RKO (cell line): ENCODE measurements around the gene ABHD14A.
"Not testable (repeated sequence)": the region's sequence is repeated elsewhere in the genome, so short reads cannot be mapped to it uniquely, and the experiment has no call there.

Experiments
- DNase-seq: peaks from one replicate; pipeline ENCODE4 v3.0.0-alpha.2; 2016; ENCODE audit warnings: low spot score

ABHD14A gene

DNA sequence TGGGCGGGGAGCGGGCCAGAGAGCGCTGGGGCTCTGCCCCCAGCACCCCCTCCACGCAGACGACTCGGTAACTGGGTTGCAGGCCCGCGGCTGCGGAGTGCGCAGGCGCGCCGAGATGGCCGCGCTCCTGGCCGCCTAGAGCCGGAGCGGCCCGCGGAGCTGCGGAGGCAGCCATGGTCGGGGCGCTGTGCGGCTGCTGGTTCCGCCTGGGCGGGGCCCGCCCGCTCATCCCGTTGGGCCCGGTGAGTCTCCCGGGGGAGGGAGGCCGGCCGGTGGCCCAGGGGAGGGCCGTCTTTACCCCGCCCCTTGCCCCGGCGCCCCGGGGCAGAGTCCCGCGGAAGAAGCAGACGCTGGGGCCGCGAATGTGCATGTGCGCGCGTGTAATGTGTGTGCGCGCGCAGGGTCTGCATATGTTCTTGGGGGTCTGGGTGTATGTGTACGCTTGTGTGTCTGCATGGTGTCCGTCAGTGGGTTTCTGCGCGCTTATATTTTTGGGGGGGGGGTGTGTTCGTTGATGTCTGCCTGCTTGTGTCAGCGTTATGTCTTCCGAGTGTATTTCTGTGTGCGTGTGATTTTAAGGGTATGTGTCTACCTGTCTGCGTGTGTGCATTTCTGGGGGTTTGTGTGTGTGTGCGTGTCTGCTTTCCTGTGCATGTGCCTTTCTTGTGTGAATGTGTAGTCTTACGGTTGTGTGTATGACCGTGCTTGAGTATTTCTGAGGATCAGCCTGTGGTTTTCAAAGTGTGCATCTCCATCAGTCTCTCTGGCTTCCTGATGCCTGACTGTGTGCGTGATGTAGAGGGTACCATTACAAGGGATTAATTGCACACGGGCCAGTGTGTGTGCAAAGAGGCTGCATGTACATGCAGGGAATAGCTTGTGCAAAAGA is at the start of gene ABHD14A:
Gene ABHD14A, plus strand, starts transcription at position 102 of the 889 bp plus-strand sequence. Its CDS starts 72 bp downstream, at position 174.
- peak; percentile 81 for DNase-seq

DNA sequence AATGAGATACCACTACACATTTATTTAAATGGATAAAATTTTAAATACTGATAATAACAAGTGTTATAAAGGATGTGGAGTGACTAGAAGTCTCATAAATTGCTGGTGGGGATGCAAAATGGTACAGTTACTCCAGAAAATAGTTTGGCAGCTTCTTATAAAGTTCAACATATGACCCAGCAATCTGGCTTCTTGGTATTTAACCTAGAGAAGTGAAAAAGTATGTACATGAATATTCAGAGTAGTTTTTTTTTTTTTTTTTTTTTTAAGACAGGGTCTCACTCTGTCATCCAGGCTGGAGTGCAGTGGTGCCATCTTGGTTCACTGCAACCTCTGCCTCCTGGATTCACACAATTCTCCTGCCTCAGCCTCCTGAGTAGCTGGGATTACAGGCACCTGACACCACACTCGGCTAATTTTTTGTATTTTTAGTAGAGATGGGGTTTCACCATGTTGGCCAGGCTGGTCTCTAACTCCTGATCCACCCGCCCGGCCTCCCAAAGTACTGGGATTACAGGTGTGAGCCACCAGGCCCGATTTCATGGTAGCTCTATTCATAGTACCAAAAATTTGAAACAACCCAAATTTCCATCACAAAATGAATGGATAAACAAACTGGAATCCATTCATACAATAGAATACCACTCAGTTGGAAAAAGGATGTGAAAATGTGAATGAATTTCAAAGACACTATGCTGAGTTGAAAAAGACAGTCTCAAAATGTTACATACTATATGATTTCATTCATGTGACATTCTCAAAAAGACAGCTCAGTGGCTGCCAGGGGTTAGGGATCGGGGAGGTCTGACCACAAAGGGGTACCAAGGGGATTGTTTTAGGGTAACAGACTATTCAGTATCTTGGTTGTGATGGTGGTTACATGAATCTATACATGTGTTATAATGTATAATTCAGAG is 47.5 kb upstream of the ABHD14A start:
- DNase-seq = no peak

DNA sequence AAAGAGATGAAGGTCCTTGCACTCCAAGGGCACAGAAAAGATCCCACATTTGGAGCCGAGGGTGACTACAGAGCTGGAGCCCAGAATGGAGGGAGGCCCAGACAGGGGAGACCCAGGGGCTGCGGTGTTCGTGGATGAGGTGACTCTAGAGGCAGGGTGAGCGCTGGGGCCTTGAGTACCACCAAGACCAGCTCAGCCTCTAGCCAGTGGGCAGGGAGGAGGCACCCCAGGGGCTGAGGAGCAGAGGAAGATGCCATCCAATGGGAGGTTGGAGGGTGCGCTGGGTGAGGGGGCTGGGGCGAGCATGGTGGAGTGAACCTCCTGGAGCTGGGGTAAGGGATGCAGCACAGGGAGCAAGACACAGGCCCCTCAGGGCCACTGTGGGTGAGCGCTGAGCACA is 46.4 kb upstream of the ABHD14A start:
- no peak for DNase-seq

DNA sequence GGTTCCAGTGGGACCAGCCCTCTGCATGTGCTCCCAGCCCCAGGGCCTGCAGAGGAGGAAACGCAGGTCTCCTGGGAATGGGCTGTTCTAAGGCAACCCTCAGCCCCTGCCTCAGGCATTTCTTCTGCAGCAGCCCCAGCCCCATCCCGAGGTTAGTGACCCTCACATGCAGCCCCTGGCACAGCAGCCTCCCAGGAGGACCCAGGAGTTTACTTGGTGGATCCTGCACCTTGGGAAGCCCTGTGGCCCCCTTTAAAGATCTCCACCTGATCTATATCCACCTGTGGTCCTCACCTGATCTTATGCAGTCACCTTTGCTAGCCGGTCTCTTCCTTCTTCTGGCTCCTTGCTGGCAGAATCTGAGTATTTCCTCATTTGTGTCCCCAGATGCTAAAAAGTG is 45.9 kb upstream of the ABHD14A start:
- DNase-seq = not testable (repeated sequence)

DNA sequence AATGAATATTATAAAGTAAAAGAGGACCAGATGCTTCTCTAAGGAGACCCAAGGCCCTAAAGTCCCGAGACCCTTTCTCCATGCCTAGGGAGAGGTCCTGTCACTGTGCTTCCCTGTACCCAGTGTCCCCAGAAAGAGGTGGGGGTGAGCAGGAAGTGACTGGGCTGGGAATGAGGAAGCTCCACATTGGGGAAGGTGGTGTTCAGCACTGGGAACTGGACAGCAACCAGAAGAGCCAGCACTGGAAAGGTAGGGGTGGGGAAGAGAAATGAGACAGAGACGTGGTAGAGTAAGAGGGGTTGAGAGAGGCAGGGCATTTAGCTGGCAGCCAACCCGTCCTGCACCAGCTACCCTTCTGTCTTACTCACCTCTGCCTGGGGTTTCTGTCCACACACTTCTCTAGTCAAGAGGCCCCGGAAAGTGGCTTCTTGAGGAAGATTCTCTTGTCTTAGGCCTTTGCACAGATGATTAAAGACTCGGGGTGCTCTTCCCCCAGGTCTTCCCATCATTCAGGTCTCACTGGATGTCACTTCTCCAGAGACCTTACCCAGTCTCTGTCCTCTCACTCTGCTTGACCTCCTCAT is 45.4 kb upstream of the ABHD14A start:
- DNase-seq = peak; percentile 50

DNA sequence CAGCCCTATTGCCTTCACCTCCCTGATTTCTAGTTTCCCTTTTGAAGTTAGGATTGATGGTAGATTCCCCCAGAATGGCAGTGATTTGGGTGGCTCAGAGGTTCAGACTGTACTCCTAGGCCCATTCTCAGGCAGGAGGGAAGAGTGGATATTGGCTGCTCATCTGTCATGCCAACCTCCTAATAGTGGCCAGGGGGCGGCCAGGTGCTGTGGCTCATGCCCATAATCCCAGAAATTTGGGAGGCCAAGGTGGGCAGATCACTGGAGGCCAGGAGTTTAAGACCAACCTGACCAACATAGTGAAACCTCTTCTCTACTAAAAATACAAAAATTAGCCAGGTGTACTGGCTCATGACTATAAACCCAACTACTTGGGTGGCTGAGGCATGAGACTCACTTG is 44.4 kb upstream of the ABHD14A start:
- DNase-seq = no peak

DNA sequence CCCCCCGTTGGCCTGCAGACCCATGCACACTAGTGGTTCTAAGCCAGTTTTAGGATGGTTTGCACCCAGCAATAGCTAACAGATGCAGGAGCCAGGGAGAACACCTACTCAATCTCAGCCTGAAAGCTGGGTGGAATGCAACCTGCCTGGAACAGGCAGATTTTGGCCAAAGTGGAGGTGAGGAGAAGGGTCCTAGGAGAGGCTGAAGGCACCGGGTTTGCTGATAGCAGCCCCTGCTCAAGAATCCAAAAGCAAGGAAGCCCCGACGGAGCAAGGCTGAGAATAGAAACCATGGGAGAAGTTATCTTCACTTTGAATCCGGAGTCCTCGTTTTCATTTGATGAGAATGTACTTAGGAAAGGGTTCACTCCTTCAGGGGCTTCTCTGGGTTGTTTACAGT is 43.1 kb upstream of the ABHD14A start:
- DNase-seq = no peak

DNA sequence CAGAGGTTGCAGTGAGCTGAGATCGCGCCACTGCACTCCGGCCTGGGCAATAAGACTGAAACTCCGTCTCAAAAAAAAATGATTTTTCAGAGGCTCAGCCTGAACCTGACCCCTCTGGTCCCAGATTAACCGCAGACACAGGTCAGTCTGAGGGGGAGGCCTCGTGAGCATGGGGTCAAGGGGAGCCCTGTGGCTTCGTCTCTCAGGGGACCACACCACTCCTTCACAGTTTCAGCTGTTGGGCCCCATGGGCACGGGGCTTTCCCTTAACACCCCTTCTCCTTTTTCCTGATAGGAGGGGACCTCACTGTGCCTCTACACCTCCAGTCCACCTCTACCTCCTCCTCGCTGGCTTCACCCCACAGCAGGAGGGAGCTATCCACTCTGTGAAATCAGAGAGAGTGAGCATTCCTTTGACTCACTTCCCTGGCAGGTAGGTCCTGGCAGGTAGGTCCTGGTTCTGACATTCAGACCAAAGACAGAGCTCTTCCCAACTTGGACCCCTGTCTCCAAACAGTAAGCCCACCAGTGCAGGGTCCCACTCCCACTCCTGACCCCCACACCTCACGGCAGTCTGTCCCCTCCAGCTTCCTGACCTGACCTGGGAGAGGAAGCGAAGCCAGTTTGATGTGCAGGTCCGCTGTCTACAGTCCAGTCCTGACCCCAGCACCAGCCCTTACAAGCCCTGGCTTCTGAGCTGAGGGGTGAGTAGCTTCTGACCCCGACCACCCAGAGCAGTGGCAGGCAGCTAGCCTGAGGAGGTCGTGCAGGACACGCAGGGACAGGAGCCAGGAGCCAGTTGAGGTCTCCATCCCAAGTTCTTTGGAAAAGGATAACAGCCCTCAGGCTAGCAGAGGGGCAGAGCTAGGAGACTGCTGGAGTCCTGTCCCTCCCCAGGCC is 42.1 kb upstream of the ABHD14A start:
- DNase-seq = no peak

DNA sequence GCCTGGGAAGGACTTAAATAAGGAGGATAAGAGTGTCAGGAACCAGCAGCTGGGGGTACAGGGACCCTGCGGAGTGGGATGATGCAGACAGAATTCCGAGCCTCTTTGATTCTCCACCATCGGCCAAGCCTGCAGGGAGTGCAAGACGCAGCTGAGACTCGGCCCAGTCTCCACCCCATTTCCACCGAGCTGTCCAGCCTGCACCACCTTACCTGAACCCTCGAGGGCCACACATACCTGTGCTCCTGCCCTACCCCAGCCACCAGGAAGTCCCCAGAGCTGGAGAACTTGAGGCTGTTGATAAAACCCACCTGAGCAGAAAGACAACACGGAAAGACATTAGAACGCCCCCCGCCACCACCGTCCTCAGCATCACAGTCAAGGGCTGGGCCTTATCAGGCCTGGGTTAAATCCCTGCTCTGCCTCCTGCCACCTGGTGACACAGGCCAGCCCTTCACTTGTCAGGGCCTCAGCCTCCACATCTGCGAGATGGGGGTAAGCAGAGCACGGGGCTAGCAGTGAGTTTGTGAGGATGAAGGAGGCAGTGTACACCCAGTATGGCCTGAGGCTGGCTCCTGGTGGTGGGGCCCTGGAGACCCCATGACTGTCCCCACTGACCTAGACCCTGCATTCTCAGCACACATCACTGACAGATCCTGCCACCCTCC is 41.3 kb upstream of the ABHD14A start:
- no peak for DNase-seq

DNA sequence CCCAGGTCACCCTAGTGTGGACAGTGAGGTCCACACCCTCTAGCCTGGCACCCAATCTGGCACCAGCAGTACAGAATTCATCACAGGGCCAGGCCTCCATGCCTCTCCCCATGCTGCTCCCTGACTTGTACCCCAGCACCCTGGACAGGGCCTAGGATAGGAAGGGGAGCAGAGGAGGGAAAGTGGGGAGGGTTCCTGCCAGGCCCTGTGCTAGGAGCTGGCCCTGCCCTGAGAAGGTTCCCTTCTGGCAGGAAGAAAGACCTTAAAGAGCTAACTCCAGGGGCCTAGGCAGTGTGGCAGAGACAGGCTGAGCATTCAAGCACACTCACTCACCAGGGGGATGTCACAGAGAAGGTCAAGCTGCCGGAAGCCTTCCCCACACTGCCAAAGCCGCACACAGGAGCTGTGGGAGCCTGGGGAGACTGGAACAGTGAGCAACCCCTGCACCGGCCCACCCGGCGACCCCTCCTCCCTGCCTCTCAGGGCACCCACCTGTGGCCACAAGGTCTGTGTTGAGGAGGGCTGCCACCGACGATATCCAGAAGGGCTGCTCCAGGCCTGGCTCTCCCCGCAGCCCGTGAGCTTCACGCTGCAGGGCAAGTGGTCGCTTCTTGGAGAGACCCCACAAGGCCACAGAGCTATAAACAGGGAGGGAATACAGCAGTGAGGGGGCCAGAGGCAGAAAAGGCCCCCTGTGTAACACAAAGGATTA is 40.6 kb upstream of the ABHD14A start:
- DNase-seq = no peak

DNA sequence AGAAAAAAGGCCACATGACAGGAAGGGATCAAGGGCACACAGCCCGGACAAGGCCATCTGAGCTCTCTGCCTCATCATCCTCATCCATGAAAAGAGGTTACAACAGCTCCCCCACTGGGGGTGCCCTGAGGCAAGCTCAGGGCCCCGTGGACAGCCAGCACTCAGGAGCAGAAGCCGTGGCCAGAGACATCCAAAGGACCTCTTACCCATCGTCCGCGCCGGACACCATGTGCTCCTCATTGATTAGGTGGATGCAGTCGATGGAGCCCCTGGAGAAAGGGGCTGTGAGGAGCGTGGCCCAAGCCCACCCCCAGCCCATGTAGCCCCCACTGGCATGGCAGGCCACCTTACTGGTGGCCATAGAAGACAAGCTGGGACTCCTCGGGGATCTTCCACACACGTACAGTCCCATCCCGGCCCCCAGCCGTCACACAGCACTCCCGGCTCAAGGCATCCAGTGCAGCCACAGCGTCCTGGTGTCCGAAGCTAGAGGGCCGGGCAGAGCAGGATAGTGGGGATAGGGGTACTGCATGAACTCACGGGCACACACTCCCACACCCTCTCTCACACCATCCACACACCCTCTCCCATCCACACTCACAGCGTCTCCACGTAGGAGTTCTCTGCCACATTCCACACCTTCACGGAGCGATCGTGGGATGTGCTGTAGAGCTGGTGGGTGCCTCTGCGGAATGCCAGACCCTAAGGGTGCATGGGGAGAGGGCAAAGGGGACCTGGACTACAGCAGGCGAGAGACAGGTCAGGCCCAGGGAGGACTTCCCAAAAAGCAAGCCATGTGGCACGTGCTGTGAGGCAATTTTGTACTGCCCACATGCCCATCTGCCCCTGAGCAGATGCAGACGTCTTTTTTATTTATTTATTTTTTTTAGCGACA is 39.6 kb upstream of the ABHD14A start:
- DNase-seq = no peak

DNA sequence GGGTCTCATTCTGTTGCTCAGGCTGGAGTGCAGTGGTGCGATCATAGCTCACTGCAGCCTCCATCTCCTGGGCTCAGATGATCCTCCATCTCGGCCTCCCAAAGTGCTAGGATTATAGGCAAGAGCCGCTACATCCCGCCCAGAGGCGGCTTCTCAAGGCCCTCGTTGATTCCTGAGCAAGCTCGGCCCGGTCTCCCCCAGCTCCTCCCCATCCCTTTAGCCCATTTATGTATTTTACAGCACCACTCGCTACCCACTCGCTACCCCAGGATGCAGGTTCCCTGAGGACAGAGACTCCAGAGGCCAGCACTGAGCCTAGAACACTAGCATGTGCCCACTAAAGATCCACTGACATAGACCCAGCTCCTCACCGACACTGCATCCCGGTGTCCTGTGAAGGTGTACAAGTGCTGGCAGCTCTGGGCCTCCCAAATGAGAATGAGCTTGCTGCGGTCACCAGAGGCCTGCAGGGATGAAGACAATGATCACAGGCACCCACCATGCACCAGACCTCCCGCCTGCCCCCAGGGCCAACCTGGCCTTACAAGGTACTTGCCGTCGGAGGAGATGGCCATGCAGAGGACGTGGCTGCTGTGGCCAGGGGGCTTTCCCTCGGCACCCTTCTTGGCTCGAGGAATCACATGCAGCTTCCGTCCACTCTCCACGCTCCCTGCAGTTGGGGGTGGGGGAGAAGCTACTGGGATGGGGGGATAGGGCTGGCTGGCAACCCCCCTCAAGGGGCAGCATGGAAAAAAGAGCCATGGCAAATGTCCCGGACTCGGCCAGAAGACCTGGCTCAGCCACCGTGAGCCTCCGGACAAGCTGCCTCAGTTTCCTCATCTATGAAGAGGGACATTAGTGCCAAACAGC is 38.7 kb upstream of the ABHD14A start:
- DNase-seq = no peak

DNA sequence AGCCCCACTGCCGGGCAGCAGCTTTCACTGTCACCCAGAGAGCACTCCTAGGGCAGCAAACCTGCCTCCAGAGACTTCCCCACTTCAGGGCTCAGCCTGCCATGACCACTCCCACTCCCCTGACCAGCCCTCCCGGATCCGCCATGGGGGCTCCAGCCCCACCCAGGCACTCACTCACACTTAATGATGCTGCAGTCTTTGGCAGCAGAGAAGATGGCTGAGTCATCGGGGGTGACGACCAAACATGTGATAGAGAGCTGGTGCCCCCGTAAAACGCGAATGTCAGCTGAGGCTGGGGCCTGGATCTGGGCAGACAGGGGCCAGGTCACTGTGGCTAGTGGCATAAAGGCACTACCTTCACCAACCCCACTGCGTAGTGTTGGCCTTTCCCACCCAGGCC is 37.9 kb upstream of the ABHD14A start:
- DNase-seq = peak; percentile 26

DNA sequence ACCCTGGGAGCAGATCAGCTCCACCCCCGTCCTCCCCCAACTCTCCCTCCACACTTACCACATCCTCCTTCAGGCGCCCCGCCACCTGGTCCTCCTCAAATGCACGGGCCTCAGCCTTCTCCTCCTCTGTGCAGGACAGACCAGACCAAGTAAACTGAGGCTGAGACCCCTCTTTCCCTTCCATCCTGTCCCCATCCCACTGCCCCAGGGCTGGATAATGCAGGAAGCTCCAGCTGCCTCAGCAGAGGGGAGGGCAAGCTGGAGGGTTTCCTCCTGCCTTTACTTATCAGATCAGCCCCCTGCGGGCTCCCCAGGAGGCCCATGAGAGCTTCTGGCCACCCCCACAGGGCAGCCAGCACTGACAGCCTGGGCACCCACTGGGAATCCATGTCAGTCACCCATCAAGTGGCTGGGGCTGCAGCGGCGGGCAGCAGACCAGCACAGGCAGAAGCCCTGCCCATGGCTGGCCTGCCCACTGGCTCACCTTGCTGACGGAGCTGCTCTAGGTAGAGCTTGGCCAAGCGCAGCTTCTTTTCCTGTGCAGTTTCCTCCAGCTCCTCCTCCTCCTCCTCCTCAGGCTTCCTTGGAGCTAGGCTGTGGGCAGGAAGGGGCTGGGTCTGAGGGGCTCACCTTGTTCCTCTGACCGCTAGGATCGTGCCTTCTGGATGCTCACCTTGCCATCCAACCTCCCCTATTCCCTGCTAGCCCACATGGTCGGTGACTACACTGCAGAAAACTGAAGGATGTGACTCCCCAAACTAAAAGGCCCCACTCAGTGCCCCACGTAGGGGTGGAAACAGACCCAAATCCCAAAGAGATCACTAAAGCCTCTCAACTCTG is 37.0 kb upstream of the ABHD14A start:
- no peak for DNase-seq

DNA sequence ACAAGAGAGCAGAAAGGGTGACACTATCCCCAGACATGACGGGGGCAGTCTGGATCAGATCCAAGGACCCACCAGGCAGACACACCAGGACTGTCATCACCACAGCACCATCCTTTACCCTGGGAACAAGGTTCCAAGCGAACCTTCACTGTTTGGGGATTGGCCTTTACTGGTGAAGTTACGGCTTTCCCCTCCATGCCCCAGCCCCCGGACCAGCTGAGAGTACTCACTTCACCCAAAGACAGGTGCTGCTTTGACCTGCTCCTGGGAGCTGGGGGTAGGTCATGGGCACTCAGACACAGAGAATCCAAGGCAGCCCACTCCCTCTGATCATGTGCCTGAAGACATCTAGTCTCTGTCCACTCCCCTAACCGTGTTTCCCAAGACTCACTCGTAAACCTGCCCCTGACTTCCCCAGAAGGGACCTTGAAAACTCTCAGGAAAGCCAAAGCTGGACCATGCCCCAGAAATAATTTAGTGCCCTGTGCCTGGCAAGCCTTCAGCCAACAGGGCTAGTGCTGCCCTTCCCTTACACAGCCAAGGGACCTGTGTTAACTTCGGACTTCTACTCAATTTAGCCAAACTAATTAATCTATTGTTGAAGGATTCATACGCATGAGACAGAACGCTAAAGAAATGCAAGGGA is 36.0 kb upstream of the ABHD14A start:
- DNase-seq = no peak

DNA sequence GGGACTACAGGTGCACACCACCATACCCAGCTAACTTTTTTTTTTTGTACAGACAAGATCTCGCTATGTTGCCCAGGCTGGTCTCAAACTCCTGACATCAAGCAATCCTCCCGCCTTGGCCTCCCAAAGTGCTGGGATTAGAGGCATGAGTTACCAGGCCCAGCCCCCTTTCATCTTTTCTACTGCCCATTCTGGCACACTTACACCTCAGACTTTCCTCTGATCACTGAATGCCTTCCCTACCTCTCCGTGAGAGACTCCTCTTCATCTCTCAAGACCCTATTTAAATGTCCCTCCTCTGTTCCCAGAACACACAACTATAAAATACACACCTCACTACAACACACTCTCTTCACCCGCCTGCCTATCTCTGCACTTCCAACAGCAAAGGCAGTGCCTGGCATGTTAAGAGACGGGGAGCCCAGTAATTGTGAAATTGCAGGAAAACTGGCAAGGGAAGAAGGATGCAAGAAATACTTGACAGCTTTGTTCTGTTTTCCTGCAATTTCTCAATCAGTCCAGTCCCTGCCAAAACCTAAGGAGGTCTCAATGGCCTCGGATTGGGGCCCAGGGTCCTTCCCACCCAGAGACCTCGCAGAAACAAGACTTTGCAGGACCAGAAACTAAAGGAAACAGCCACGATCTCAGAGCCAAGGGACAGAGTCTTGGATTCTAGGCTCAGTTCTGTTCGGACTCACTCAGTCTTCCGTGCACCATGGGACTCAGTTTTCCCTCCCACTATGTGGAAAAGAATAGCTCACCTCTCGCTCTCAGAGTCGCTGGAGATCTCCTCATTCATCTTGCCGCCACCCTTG is 34.0 kb upstream of the ABHD14A start:
- peak; percentile 26 for DNase-seq
